Measurements from ENCODE around the gene ACACA. TPM values are rescaled to one million over a fixed set of nuclear protein-coding genes. Genes with fewer than 3 reads are reported as not detected.

The ACACA gene
- total and polyA plus RNA-seq, 2 donors (not counting 1 experiment from before 2014, with no cell fraction given), result 4.8 to 26.2 TPM

GRCh38 chr17:37148156-37148555 is 258.5 kb downstream of the ACACA start:
- CTCF ChIA-PET, result interaction anchor here (0.9 kb wide), 1 partner anchor 547 kb away, joined by 3 read pairs; the partner anchor contains the start of gene MRM1
- Histone ChIP-seq H3K79me2 (ENCODE audit: control insufficient read depth, insufficient read depth, low read length) (no peaks in the 10 kb centered on the region), H4K20me1 (ENCODE audit: control insufficient read depth, insufficient read depth, low read length, poor library complexity, severe bottlenecking) (no peaks in the 10 kb centered on the region), H3K27ac (ENCODE audit: low read length in 2 of 2) (no peak overlapping the region), H3K4me1 (ENCODE audit: control insufficient read depth in 2 of 2, insufficient read depth in 2 of 2, low read length in 2 of 2) (peaks cover 15 to 16% of the 10 kb centered on the region in 2 donors), H3K9me3 (ENCODE audit: control extremely low read depth in 1 of 3, control insufficient read depth in 2 of 3, insufficient read depth in 1 of 3, low read length in 2 of 3) (no peaks in the 10 kb centered on the region), H3K4me3 (ENCODE audit: control extremely low read depth in 1 of 5, extremely low read depth in 1 of 5, insufficient read depth in 1 of 5, low read depth in 2 of 5, low read length in 4 of 5) (no peak overlapping the region), H3K27me3 (replicated peaks in 1 of 4; ENCODE audit: control extremely low read depth in 1 of 4, control insufficient read depth in 3 of 4, insufficient read depth in 4 of 4, low read length in 3 of 4) (no peaks in the 10 kb centered on the region), H3K36me3 (replicated peaks in 1 of 2; ENCODE audit: control extremely low read depth in 1 of 2, control insufficient read depth in 1 of 2, extremely low read depth in 1 of 2, insufficient read depth in 2 of 2, low read length in 1 of 2) (peaks cover 0 to under 1% of the 10 kb centered on the region in 2 experiments), H2AFZ (ENCODE audit: insufficient read depth, low read depth, low read length, poor library complexity, severe bottlenecking) (no peak overlapping the region), H3K4me2 (replicated peaks; ENCODE audit: low read depth, low read length, poor library complexity, severe bottlenecking) (no peak overlapping the region), H3K9ac (ENCODE audit: low read length) (no peak overlapping the region)
- H3K4me3 Mint-ChIP-seq, result no peak overlapping the region
- WGBS (ENCODE audit: insufficient coverage), result no CpG with 5 or more reads among the region's 2 CpGs
- ATAC-seq (ENCODE audit: low read depth), result no peak
- no peak for DNase-seq
- TF ChIP-seq CTCF (IDR thresholded peaks at IDR 0.05) (no peak), EZH2 (IDR thresholded peaks at IDR 0.05; ENCODE audit: borderline replicate concordance, insufficient read depth, low read depth, low read length, poor library complexity, severe bottlenecking) (no peak)
- POLR2A ChIA-PET, result no interaction called here
- intact Hi-C loops (cut with micrococcal nuclease), result no loop called here
- H3K4me1 Mint-ChIP-seq, result peaks cover 19% of the 10 kb centered on the region
- H3K9me3 Mint-ChIP-seq (ENCODE audit: insufficient read depth), result no peaks in the 10 kb centered on the region
- H3K27ac Mint-ChIP-seq, result no peak overlapping the region
- no peaks in the 10 kb centered on the region for H3K27me3 Mint-ChIP-seq

DNA sequence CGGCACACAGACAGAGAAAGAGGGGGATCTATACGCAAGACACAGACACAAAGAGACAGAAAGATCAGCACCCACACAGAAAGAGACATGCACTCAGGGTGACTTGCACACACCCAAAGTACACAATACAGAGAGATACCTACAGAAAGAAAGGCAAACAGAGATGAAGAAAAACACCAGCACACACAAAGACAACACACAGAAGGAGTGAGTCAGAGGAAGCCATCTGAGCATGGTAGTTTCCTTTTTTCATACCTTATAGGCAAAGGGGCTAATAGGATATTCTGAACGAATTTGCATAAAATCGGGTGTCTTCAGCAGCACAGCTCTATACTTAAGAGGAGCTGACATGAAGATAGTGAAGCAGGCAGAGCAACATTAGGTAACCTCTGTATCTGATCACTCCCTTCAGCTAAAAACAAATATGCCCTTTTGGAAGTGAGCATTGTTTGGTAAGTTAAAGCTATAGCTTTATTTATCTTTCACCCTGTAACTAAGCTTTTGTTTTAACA is 259.3 kb downstream of the ACACA start:
- ChIA-PET POLR2A (no interaction called here), CTCF (interaction anchor here (0.9 kb wide), 1 partner anchor 546 kb away, joined by 3 read pairs; the partner anchor contains the start of gene MRM1)
- H3K4me3 Mint-ChIP-seq, result peak overlapping the region; percentile 85

More for the DNA sequence above, 259.3 kb downstream of the ACACA start:
- H2AFZ ChIP-seq (ENCODE audit: insufficient read depth, low read depth, low read length, poor library complexity, severe bottlenecking), result peak overlapping the region; percentile 74
- H3K4me1 Mint-ChIP-seq, result peaks cover 19% of the 10 kb centered on the region
- peak; percentile 99 for ATAC-seq (ENCODE audit: low read depth)
- H3K4me2 ChIP-seq (replicated peaks; ENCODE audit: low read depth, low read length, poor library complexity, severe bottlenecking), result peak overlapping the region; percentile 68
- H3K9me3 Mint-ChIP-seq (ENCODE audit: insufficient read depth), result no peaks in the 10 kb centered on the region
- peak overlapping the region; percentile 7 to 55 (median 13) for H3K4me3 ChIP-seq (ENCODE audit: control extremely low read depth in 1 of 5, extremely low read depth in 1 of 5, insufficient read depth in 1 of 5, low read depth in 2 of 5, low read length in 4 of 5)
- H3K79me2 ChIP-seq (ENCODE audit: control insufficient read depth, insufficient read depth, low read length), result no peaks in the 10 kb centered on the region
- DNase-seq, result peak; percentile 59
- no peaks in the 10 kb centered on the region for H3K27me3 ChIP-seq (replicated peaks in 1 of 4; ENCODE audit: control extremely low read depth in 1 of 4, control insufficient read depth in 3 of 4, insufficient read depth in 4 of 4, low read length in 3 of 4)
- H3K4me1 ChIP-seq (ENCODE audit: control insufficient read depth in 2 of 2, insufficient read depth in 2 of 2, low read length in 2 of 2), result peaks cover 15 to 16% of the 10 kb centered on the region in 2 donors
- TF ChIP-seq EZH2 (IDR thresholded peaks at IDR 0.05; ENCODE audit: borderline replicate concordance, insufficient read depth, low read depth, low read length, poor library complexity, severe bottlenecking), result no peak
- no peak for TF ChIP-seq CTCF (IDR thresholded peaks at IDR 0.05)
- intact Hi-C loops (cut with micrococcal nuclease), result no loop called here
- peak overlapping the region in 1 of 2 donors; percentile 56 for H3K27ac ChIP-seq (ENCODE audit: low read length in 2 of 2)
- peak overlapping the region; percentile 81 for H3K27ac Mint-ChIP-seq
- WGBS (ENCODE audit: insufficient coverage), result 25% methylated on average over 1 of the region's 4 CpGs
- H3K9ac ChIP-seq (ENCODE audit: low read length), result peak overlapping the region; percentile 47
- no peaks in the 10 kb centered on the region for H3K27me3 Mint-ChIP-seq
- H3K36me3 ChIP-seq (replicated peaks in 1 of 2; ENCODE audit: control extremely low read depth in 1 of 2, control insufficient read depth in 1 of 2, extremely low read depth in 1 of 2, insufficient read depth in 2 of 2, low read length in 1 of 2), result no peaks in the 10 kb centered on the region
- H3K9me3 ChIP-seq (ENCODE audit: control extremely low read depth in 1 of 3, control insufficient read depth in 2 of 3, insufficient read depth in 1 of 3, low read length in 2 of 3), result no peaks in the 10 kb centered on the region
- no peaks in the 10 kb centered on the region for H4K20me1 ChIP-seq (ENCODE audit: control insufficient read depth, insufficient read depth, low read length, poor library complexity, severe bottlenecking)

Measured in B cell (primary cell).